HEK293T (cell line): ENCODE measurements around the gene AP1M2.

Source experiments
- CTCF ChIA-PET: fragments of 350-600 bp; formaldehyde crosslinking; extraction: SDS; loops from one replicate; lab custom pipeline; 2021; ENCODE audit warnings: antibody characterized with exemption, inconsistent platforms; lab: Yijun Ruan, JAX
- POLR2A ChIA-PET: fragments of 350-600 bp; formaldehyde crosslinking; extraction: SDS; loops from one replicate; lab custom pipeline; 2020; ENCODE audit warnings: antibody characterized with exemption, inconsistent platforms; lab: Yijun Ruan, JAX
- DNase-seq: peaks from one replicate; pipeline ENCODE4 v3.0.0; 2012; ENCODE audit warnings: mixed read lengths; ENCODE audit errors: extremely low spot score
- ARNT ChIP-seq: fragments of 450-650 bp; IDR thresholded peaks from 2 replicates; pipeline ENCODE4 v1.6.1; 2017; ENCODE audit warnings: mild to moderate bottlenecking
- BHLHE40 ChIP-seq: fragments of 450-650 bp; IDR thresholded peaks from 2 replicates; pipeline ENCODE4 v1.6.1; 2016; ENCODE audit warnings: mild to moderate bottlenecking, moderate library complexity, borderline replicate concordance
- CTBP1 ChIP-seq: fragments of 450-650 bp; IDR thresholded peaks from 2 replicates; pipeline ENCODE4 v1.6.1; 2016; ENCODE audit warnings: borderline replicate concordance
- ELF4 ChIP-seq: fragments of 450-650 bp; IDR thresholded peaks from 2 replicates; pipeline ENCODE4 v1.6.1; 2017; ENCODE audit warnings: antibody characterized with exemption
- FOXA1 ChIP-seq: fragments of 450-650 bp; IDR thresholded peaks from 2 replicates; pipeline ENCODE4 v1.6.1; 2016; ENCODE audit warnings: mild to moderate bottlenecking
- FOXK2 ChIP-seq: fragments of 450-650 bp; IDR thresholded peaks from 2 replicates; pipeline ENCODE4 v1.6.1; 2016; ENCODE audit warnings: mild to moderate bottlenecking
- FOXM1 ChIP-seq: fragments of 450-650 bp; IDR thresholded peaks from 2 replicates; pipeline ENCODE4 v1.6.1; 2017; ENCODE audit warnings: mild to moderate bottlenecking, borderline replicate concordance
- HDGF ChIP-seq: fragments of 450-650 bp; IDR thresholded peaks from 2 replicates; pipeline ENCODE4 v1.6.1; 2017; ENCODE audit warnings: antibody characterized with exemption, borderline replicate concordance
- L3MBTL2 ChIP-seq: fragments of 450-650 bp; conservative IDR thresholded peaks from 2 replicates; pipeline ENCODE4 v1.6.1; 2016; ENCODE audit warnings: mild to moderate bottlenecking
- LEF1 ChIP-seq: fragments of 450-650 bp; IDR thresholded peaks from 2 replicates; pipeline ENCODE4 v1.6.1; 2017; ENCODE audit warnings: mild to moderate bottlenecking, borderline replicate concordance
- NFRKB ChIP-seq: fragments of 450-650 bp; IDR thresholded peaks from 2 replicates; pipeline ENCODE4 v1.6.1; 2016; ENCODE audit warnings: mild to moderate bottlenecking, moderate library complexity
- PKNOX1 ChIP-seq: fragments of 450-650 bp; IDR thresholded peaks from 2 replicates; pipeline ENCODE4 v1.6.1; 2016
- SP1 ChIP-seq: fragments of 450-650 bp; IDR thresholded peaks from 2 replicates; pipeline ENCODE4 v1.6.1; 2017
- SUZ12 ChIP-seq: fragments of 450-650 bp; IDR thresholded peaks from 2 replicates; pipeline ENCODE4 v1.6.1; 2016; ENCODE audit warnings: mild to moderate bottlenecking
- TARDBP ChIP-seq: fragments of 450-650 bp; IDR thresholded peaks from 2 replicates; pipeline ENCODE4 v1.6.1; 2016
- ZNF384 ChIP-seq: fragments of 450-650 bp; IDR thresholded peaks from 2 replicates; pipeline ENCODE4 v1.6.1; 2016

The AP1M2 gene

GRCh38 chr19:10593820-10594637, 6.9 kb upstream of the AP1M2 start:
- no peak for DNase-seq
- ChIA-PET CTCF (interaction anchor here (0.6 kb wide), 1 partner anchor 1704 kb away, joined by 4 read pairs; no protein-coding TSS in a partner anchor), POLR2A (no interaction called here)
- TF ChIP-seq NFRKB, result no peak
- no peak for TF ChIP-seq ELF4
- no peak for TF ChIP-seq PKNOX1
- TF ChIP-seq ZNF384, result no peak

GRCh38 chr19:10593148-10593547, 6.0 kb upstream of the AP1M2 start:
- TF ChIP-seq L3MBTL2, result no peak
- TF ChIP-seq HDGF, result no peak
- no peak for TF ChIP-seq SUZ12
- TF ChIP-seq FOXA1, result no peak
- no peak for TF ChIP-seq BHLHE40
- no peak for TF ChIP-seq ZNF384
- TF ChIP-seq ARNT, result no peak
- no peak for TF ChIP-seq NFRKB
- TF ChIP-seq LEF1, result no peak
- TF ChIP-seq CTBP1, result no peak
- ChIA-PET POLR2A (no interaction called here), CTCF (interaction anchor here (1.2 kb wide), 1 partner anchor 52 kb away, joined by 4 read pairs; no protein-coding TSS in a partner anchor)
- DNase-seq, result no peak

- CTCF ChIA-PET, result no interaction called here
- no peak for DNase-seq
- TF ChIP-seq FOXA1 (no peak), BHLHE40 (no peak)
- POLR2A ChIA-PET, result no interaction called here
Observed at GRCh38 chr19:10587839-10588150, 683 bp upstream of the AP1M2 start.

- DNase-seq, result no peak
- TF ChIP-seq SUZ12 (no peak), ARNT (no peak), CTBP1 (no peak), ELF4 (no peak), FOXK2 (no peak), BHLHE40 (no peak), L3MBTL2 (no peak), FOXM1 (no peak), ZNF384 (no peak), PKNOX1 (no peak), NFRKB (no peak), FOXA1 (no peak), TARDBP (no peak)
- POLR2A ChIA-PET, result no interaction called here
- CTCF ChIA-PET, result no interaction called here
Observed at GRCh38 chr19:10586396-10586795, 716 bp downstream of the AP1M2 start.

GRCh38 chr19:10583036-10583776, 3.9 kb downstream of the AP1M2 start:
- no peak for TF ChIP-seq FOXA1
- TF ChIP-seq FOXM1, result no peak
- no peak for TF ChIP-seq SUZ12
- TF ChIP-seq CTBP1, result no peak
- no peak for TF ChIP-seq LEF1
- TF ChIP-seq PKNOX1, result peak; percentile 93
- ChIA-PET POLR2A (no interaction called here), CTCF (interaction anchor here (4.7 to 5.4 kb wide), 2 partner anchors 62 to 116 kb away, joined by 59 to 149 read pairs; no protein-coding TSS in a partner anchor)
- DNase-seq, result no peak

- ChIA-PET CTCF (interaction anchor here (0.5 to 5.4 kb wide), 11 partner anchors 9 to 148 kb away, joined by 3 to 149 read pairs (median 5); partner anchors contain the start of gene QTRT1), POLR2A (interaction anchor here (1.8 to 1.9 kb wide), 2 partner anchors 62 to 118 kb away, joined by 7 to 11 read pairs; no protein-coding TSS in a partner anchor)
- no peak for DNase-seq
- TF ChIP-seq FOXA1 (no peak), NFRKB (no peak), ELF4 (no peak), SP1 (no peak)
Observed at GRCh38 chr19:10582091-10582490, 5.0 kb downstream of the AP1M2 start.
